ENCODE results near the gene SCGN. TPM values are rescaled to one million over a fixed set of nuclear protein-coding genes. Genes with fewer than 3 reads are reported as not detected.

Gene SCGN
- polyA plus RNA-seq (ENCODE audit: insufficient read length in 4 of 4): under 1 TPM in 2 of 4 donors, not detected in 2; 0.16 to 0.31 TPM

- DNase-seq (ENCODE audit: low read depth in 4 of 4, low spot score in 3 of 4): peak; percentile 46 to 73 (median 66)
These were observed at the start of gene SCGN for GRCh38 chr6:25652007-25652515. Gene SCGN, plus strand, starts transcription at chr6:25652215. Its CDS starts 189 bp downstream, at chr6:25652404.

GRCh38 chr6:25602674-25602982 lies 49.4 kb upstream of the SCGN start:
- DNase-seq (ENCODE audit: low read depth in 4 of 4, low spot score in 3 of 4): no peak

GRCh38 chr6:25603251-25603650 lies 48.8 kb upstream of the SCGN start:
- no peak for DNase-seq (ENCODE audit: low read depth in 4 of 4, low spot score in 3 of 4)

GRCh38 chr6:25606151-25606550 lies 45.9 kb upstream of the SCGN start:
- DNase-seq (ENCODE audit: low read depth in 4 of 4, low spot score in 3 of 4): no peak

GRCh38 chr6:25608558-25609174 lies 43.3 kb upstream of the SCGN start:
- DNase-seq (ENCODE audit: low read depth in 4 of 4, low spot score in 3 of 4): no peak

GRCh38 chr6:25612666-25613065 lies 39.3 kb upstream of the SCGN start:
- no peak for DNase-seq (ENCODE audit: low read depth in 4 of 4, low spot score in 3 of 4)

GRCh38 chr6:25613415-25613814 lies 38.6 kb upstream of the SCGN start:
- DNase-seq (ENCODE audit: low read depth in 4 of 4, low spot score in 3 of 4): no peak

- DNase-seq (ENCODE audit: low read depth in 4 of 4, low spot score in 3 of 4): no peak
These were observed 38.0 kb upstream of the SCGN start for GRCh38 chr6:25614052-25614451.

GRCh38 chr6:25615471-25615870 lies 36.5 kb upstream of the SCGN start:
- DNase-seq (ENCODE audit: low read depth in 4 of 4, low spot score in 3 of 4): no peak

- no peak for DNase-seq (ENCODE audit: low read depth in 4 of 4, low spot score in 3 of 4)
These were observed 34.0 kb upstream of the SCGN start for GRCh38 chr6:25617997-25618396.

GRCh38 chr6:25619217-25619616 lies 32.8 kb upstream of the SCGN start:
- DNase-seq (ENCODE audit: low read depth in 4 of 4, low spot score in 3 of 4): no peak

GRCh38 chr6:25620391-25620790 lies 31.6 kb upstream of the SCGN start:
- DNase-seq (ENCODE audit: low read depth in 4 of 4, low spot score in 3 of 4): no peak

GRCh38 chr6:25623065-25623464 lies 28.9 kb upstream of the SCGN start:
- no peak for DNase-seq (ENCODE audit: low read depth in 4 of 4, low spot score in 3 of 4)

GRCh38 chr6:25623879-25624278 lies 28.1 kb upstream of the SCGN start:
- DNase-seq (ENCODE audit: low read depth in 4 of 4, low spot score in 3 of 4): no peak

- no peak for DNase-seq (ENCODE audit: low read depth in 4 of 4, low spot score in 3 of 4)
These were observed 25.0 kb upstream of the SCGN start for GRCh38 chr6:25627001-25627400.

GRCh38 chr6:25628471-25629197 lies 23.4 kb upstream of the SCGN start:
- DNase-seq (ENCODE audit: low read depth in 4 of 4, low spot score in 3 of 4): no peak

- no peak for DNase-seq (ENCODE audit: low read depth in 4 of 4, low spot score in 3 of 4)
These were observed 22.8 kb upstream of the SCGN start for GRCh38 chr6:25629198-25629576.

GRCh38 chr6:25630508-25631278 lies 21.3 kb upstream of the SCGN start:
- no peak for DNase-seq (ENCODE audit: low read depth in 4 of 4, low spot score in 3 of 4)

- no peak for DNase-seq (ENCODE audit: low read depth in 4 of 4, low spot score in 3 of 4)
These were observed 16.1 kb upstream of the SCGN start for GRCh38 chr6:25635886-25636317.

GRCh38 chr6:25637211-25637610 lies 14.8 kb upstream of the SCGN start:
- no peak for DNase-seq (ENCODE audit: low read depth in 4 of 4, low spot score in 3 of 4)

GRCh38 chr6:25637960-25638434 lies 14.0 kb upstream of the SCGN start:
- no peak for DNase-seq (ENCODE audit: low read depth in 4 of 4, low spot score in 3 of 4)

All from left renal pelvis (tissue), 4 donors.